Erythroblast (primary cell): ENCODE measurements around the gene SPAG9.

Experiments used
- GATA1 ChIP-seq: IDR thresholded peaks from 2 replicates; pipeline ENCODE4 v1.6.1; 2011; ENCODE audit warnings: low read depth, mild to moderate bottlenecking, control low read depth, low read length, moderate library complexity
- POLR2A ChIP-seq: IDR thresholded peaks from 2 replicates; pipeline ENCODE4 v1.6.1; 2011; ENCODE audit warnings: mild to moderate bottlenecking, low read length

- no peak for TF ChIP-seq POLR2A
- TF ChIP-seq GATA1 = no peak
Measured at GRCh38 chr17:51071556-51071955, 49.1 kb downstream of the SPAG9 start.
